Pancreas (tissue), 10 donors: ENCODE measurements around the gene GON4L. TPM values are rescaled to one million over a fixed set of nuclear protein-coding genes. Genes with fewer than 3 reads are reported as not detected.

ENCODE experiments used
- ATAC-seq, 4 donors: fragments of 200-7000 bp; cut with Tn5 transposase; one replicate each; pipeline versions ENCODE4 v1.8.0 to v1.9.1; 2020; ENCODE audit warnings: mild to moderate bottlenecking in 4 of 4, moderate library complexity in 4 of 4
- DNase-seq, 6 donors: peaks; one replicate each; pipeline ENCODE4 v3.0.0-alpha.2; 2020
- FAIRE-seq: peaks from 2 replicates; lab custom pipeline; 2012; peaks lifted over from hg19 to GRCh38; lab: Jason Lieb, UNC
- H3K27ac ChIP-seq, 4 donors: fragments of 200-600 bp; sonication (generic); 1 replicate in 3 of 4; 2 replicates in 1 of 4; pipeline versions ENCODE4 v1.5.0 to v1.8.0; 2020
- H3K27me3 ChIP-seq, 4 donors: fragments of 200-600 bp; one replicate each; pipeline ENCODE4 v1.8.0; 2021
- H3K36me3 ChIP-seq, 3 donors: fragments of 200-600 bp; sonication (generic) in 1 of 3; one replicate each; pipeline versions ENCODE4 v1.5.0 to v1.8.0; 2020 to 2021
- H3K4me1 ChIP-seq, 3 donors: fragments of 200-600 bp; one replicate each; pipeline ENCODE4 v1.8.0; 2021
- H3K4me3 ChIP-seq, 4 donors: fragments of 200-600 bp; sonication (generic) in 2 of 4; one replicate each; pipeline versions ENCODE4 v1.5.0 to v1.8.0; 2020 to 2021
- H3K9me3 ChIP-seq, 4 donors: fragments of 200-600 bp; one replicate each; pipeline ENCODE4 v1.8.0; 2021
- CTCF ChIP-seq, 4 donors: fragments of 200-600 bp; sonication (generic) in 3 of 4; IDR thresholded peaks; one replicate each; pipeline versions ENCODE4 v1.5.0 to v1.8.0; 2021; ENCODE audit warnings: antibody characterized with exemption in 4 of 4
- WGBS, 2 donors: extraction: QIAGEN DNeasy Blood & Tissue Kit; methylation state at CpG; one replicate each; pipeline ENCODE4 v1.1.7; 2013; 5-methylcytosine and 5-hydroxymethylcytosine counted together
- intact Hi-C, 3 donors: fragments of 100-400 bp; cut with DNase I; formaldehyde crosslinking; loops; one replicate each; pipeline versions ENCODE4 v1.11.1 to v1.14.2; 2022
- polyA plus RNA-seq, 2 donors: library from polyadenylated mRNA; stranded (reverse); fragments of 200-250 nt; gene quantifications; one replicate each; pipeline ENCODE4 v1.2.3, GENCODE V29; 2013
- total RNA-seq, 6 donors: library from RNA; stranded (reverse); fragmentation: NEBNext Ultra II Directional in 4 of 6; extraction: Animal tissue kit (Norgen Biotek cat#: 25700) in 4 of 6; gene quantifications; one replicate each; pipeline versions ENCODE4 v1.2.1 to v1.2.4, GENCODE V29; 2021 to 2023
- donor health status: healthy with polysubstance abuse.
- donor health status: DM: no; HTN: no; CAD: no; lungs with moderate emphysema.
- donor health status: DM: no; HTN: no; CAD: no.
- donor health status: control.
- donor health status: control.
- donor health status: Bipolar disorder and iron deficiency.
- donor health status: DM: yes; HTN: yes; CAD: no.
- donor health status: DM: no; HTN: no; CAD: no.
- donor health status: DM: no; HTN: no; CAD: no.
- donor health status: DM: yes; HTN: yes; CAD: no.

GON4L gene
- total and polyA plus RNA-seq, 8 donors, result 18.5 to 32.3 (median 24.8) TPM

GRCh38 chr1:155882766-155883165 is 25.8 kb upstream of the GON4L start:
- ATAC-seq (no peak), DNase-seq (no peak), FAIRE-seq (no peak)
- Histone ChIP-seq H3K36me3 (no peaks in the 10 kb centered on the region), H3K27me3 (no peaks in the 10 kb centered on the region), H3K9me3 (no peaks in the 10 kb centered on the region), H3K4me3 (no peak overlapping the region), H3K27ac (no peak overlapping the region), H3K4me1 (no peaks in the 10 kb centered on the region)
- intact Hi-C loops, result no loop called here
- 53 to 62% methylated on average over 2 of the region's 2 CpGs for WGBS, 2 donors
- no peak for TF ChIP-seq CTCF (IDR thresholded peaks at IDR 0.05)

DNA sequence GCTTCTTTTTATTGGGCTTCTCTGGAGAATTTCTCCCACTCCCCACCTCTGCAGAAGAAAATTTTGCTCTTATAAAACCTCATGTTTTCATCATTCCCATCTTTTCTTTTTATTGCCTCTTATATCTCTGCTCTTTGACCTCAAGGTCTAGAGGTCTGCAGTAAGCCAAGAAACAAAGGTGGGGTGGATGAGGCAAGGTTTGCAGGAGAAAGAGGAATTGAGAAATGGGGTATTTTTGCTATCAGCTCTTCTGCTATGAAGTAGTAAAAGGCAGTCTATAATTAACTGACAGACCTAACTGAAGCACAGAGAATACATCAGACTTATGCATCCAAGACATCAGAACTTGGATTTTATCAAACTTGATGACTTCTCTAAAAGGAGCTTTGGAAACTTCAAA is 25.2 kb upstream of the GON4L start:
- Histone ChIP-seq H3K9me3 (no peaks in the 10 kb centered on the region), H3K4me3 (no peak overlapping the region), H3K4me1 (no peaks in the 10 kb centered on the region), H3K27me3 (no peaks in the 10 kb centered on the region), H3K27ac (no peak overlapping the region), H3K36me3 (no peaks in the 10 kb centered on the region)
- FAIRE-seq, result no peak
- intact Hi-C loops, result no loop called here
- TF ChIP-seq CTCF (IDR thresholded peaks at IDR 0.05), result no peak
- ATAC-seq, result no peak
- no peak for DNase-seq

GRCh38 chr1:155880950-155881349 is 23.9 kb upstream of the GON4L start:
- intact Hi-C loops, result no loop called here
- FAIRE-seq (no peak), ATAC-seq (no peak), DNase-seq (no peak)
- H3K4me3 ChIP-seq, result no peak overlapping the region
- no peaks in the 10 kb centered on the region for H3K27me3 ChIP-seq
- no peaks in the 10 kb centered on the region for H3K36me3 ChIP-seq
- 71 to 73% methylated on average over 6 of the region's 6 CpGs for WGBS, 2 donors
- no peaks in the 10 kb centered on the region for H3K9me3 ChIP-seq
- no peak for TF ChIP-seq CTCF (IDR thresholded peaks at IDR 0.05)
- no peaks in the 10 kb centered on the region for H3K4me1 ChIP-seq
- no peak overlapping the region for H3K27ac ChIP-seq

DNA sequence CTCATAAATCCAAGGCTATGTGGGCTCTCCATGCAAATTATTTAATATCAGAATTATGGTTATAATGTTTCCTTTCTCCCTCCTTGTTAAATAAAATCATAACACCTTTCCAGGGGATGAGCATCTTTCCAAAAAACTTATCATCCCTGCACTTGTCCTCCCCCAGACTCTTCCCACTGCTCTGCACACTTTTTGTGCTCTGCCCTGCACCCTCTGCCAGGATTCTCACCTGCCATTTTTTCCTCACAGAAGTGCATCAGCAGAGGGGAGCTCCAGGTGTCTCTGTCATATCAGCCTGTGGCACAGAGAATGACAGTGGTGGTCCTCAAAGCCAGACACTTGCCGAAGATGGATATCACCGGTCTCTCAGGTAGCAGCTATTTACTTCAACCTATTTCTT is 23.2 kb upstream of the GON4L start:
- TF ChIP-seq CTCF (IDR thresholded peaks at IDR 0.05), result no peak
- intact Hi-C loops, result no loop called here
- H3K27ac ChIP-seq, result no peak overlapping the region
- H3K4me1 ChIP-seq, result no peaks in the 10 kb centered on the region
- no peaks in the 10 kb centered on the region for H3K27me3 ChIP-seq
- H3K36me3 ChIP-seq, result no peaks in the 10 kb centered on the region
- DNase-seq (no peak), ATAC-seq (no peak), FAIRE-seq (no peak)
- no peak overlapping the region for H3K4me3 ChIP-seq
- no peaks in the 10 kb centered on the region for H3K9me3 ChIP-seq
- 94 to 96% methylated on average over 2 of the region's 2 CpGs for WGBS, 2 donors

- H3K4me1 ChIP-seq, result no peaks in the 10 kb centered on the region
- no peak overlapping the region for H3K27ac ChIP-seq
- H3K4me3 ChIP-seq, result no peak overlapping the region
- no peaks in the 10 kb centered on the region for H3K36me3 ChIP-seq
- 89 to 90% methylated on average over 2 of the region's 2 CpGs for WGBS, 2 donors
- DNase-seq, result no peak
- H3K9me3 ChIP-seq, result no peaks in the 10 kb centered on the region
- intact Hi-C loops, result no loop called here
- no peak for FAIRE-seq
- no peak for ATAC-seq
- no peak for TF ChIP-seq CTCF (IDR thresholded peaks at IDR 0.05)
- no peaks in the 10 kb centered on the region for H3K27me3 ChIP-seq
Measured at GRCh38 chr1:155877945-155878344, 20.9 kb upstream of the GON4L start.
